Activated CD4-positive, alpha-beta T cell treated with anti-CD3 and anti-CD28 coated beads for 36 hours (primary cell): ENCODE measurements around the gene ROBO2. TPM values are rescaled to one million over a fixed set of nuclear protein-coding genes. Genes with fewer than 3 reads are reported as not detected.

ENCODE experiments used
- ATAC-seq: fragments of 200-7000 bp; cut with Tn5 transposase; one replicate; pipeline ENCODE4 v1.10.0; 2021; ENCODE audit warnings: mild to moderate bottlenecking, moderate library complexity
- CTCF ChIA-PET: fragments of 350-600 bp; sonication (Branson Sonifier 250); formaldehyde crosslinking; loops from one replicate; lab custom pipeline; 2021; ENCODE audit warnings: antibody characterized with exemption; lab: Charles Lee
- POLR2A ChIA-PET: fragments of 350-600 bp; sonication (Branson Sonifier 250); formaldehyde crosslinking; loops from one replicate; lab custom pipeline; 2021; ENCODE audit warnings: antibody characterized with exemption, inconsistent platforms; lab: Charles Lee
- DNase-seq: peaks from one replicate; pipeline ENCODE4 v3.0.0-alpha.2; 2020
- H3K27ac Mint-ChIP-seq: one replicate; pipeline ENCODE4 v1.8.0; 2021; ENCODE audit warnings: mixed read lengths
- H3K27me3 Mint-ChIP-seq: one replicate; pipeline ENCODE4 v1.8.0; 2021; ENCODE audit warnings: mixed read lengths
- H3K36me3 Mint-ChIP-seq: one replicate; pipeline ENCODE4 v1.8.0; 2021; ENCODE audit warnings: low read depth, mixed read lengths
- H3K4me1 Mint-ChIP-seq: one replicate; pipeline ENCODE4 v1.8.0; 2021; ENCODE audit warnings: mixed read lengths
- H3K4me3 Mint-ChIP-seq: one replicate; pipeline ENCODE4 v1.8.0; 2021; ENCODE audit warnings: mild to moderate bottlenecking, moderate library complexity, mixed read lengths
- H3K9me3 Mint-ChIP-seq: one replicate; pipeline ENCODE4 v1.8.0; 2021; ENCODE audit warnings: low read depth, mixed read lengths
- intact Hi-C, 2 experiments: fragments of 100-400 bp; cut with DNase I in 1 of 2; cut with micrococcal nuclease in 1 of 2; formaldehyde crosslinking; loops; one replicate each; pipeline versions ENCODE4 v1.14.2 to v1.15.1; 2022 to 2024; cut with DNase I, micrococcal nuclease
- total RNA-seq, 2 experiments: library from RNA; stranded (reverse); gene quantifications; one replicate each; pipeline ENCODE4 v1.2.3, GENCODE V29; 2021

Gene ROBO2
- total RNA-seq, 2 experiments from 2014 or later = not detected

GRCh38 chr3:77427528-77427927 lies 387.6 kb downstream of the ROBO2 start:
- ATAC-seq = no peak
- Mint-ChIP-seq H3K27me3 (no peaks in the 10 kb centered on the region), H3K9me3 (peaks cover 16% of the 10 kb centered on the region), H3K4me1 (no peaks in the 10 kb centered on the region), H3K4me3 (no peak overlapping the region), H3K36me3 (no peaks in the 10 kb centered on the region), H3K27ac (no peak overlapping the region)
- intact Hi-C loops = no loop called here
- DNase-seq = no peak
- POLR2A ChIA-PET = no interaction called here
- CTCF ChIA-PET = no interaction called here

GRCh38 chr3:77436908-77437307 lies 397.0 kb downstream of the ROBO2 start:
- no peak overlapping the region for H3K27ac Mint-ChIP-seq

GRCh38 chr3:77446084-77446483 lies 406.2 kb downstream of the ROBO2 start:
- CTCF ChIA-PET = no interaction called here
- POLR2A ChIA-PET = no interaction called here
- Mint-ChIP-seq H3K9me3 (peaks cover 3% of the 10 kb centered on the region), H3K4me3 (no peak overlapping the region), H3K4me1 (no peaks in the 10 kb centered on the region), H3K36me3 (no peaks in the 10 kb centered on the region), H3K27ac (no peak overlapping the region), H3K27me3 (no peaks in the 10 kb centered on the region)
- DNase-seq (no peak), ATAC-seq (no peak)
- intact Hi-C loops = no loop called here

More at GRCh38 chr3:77436908-77437307, 397.0 kb downstream of the ROBO2 start:
- POLR2A ChIA-PET = no interaction called here
- Mint-ChIP-seq H3K4me1 (no peaks in the 10 kb centered on the region), H3K9me3 (peaks cover 8% of the 10 kb centered on the region), H3K4me3 (no peak overlapping the region), H3K27me3 (no peaks in the 10 kb centered on the region), H3K36me3 (no peaks in the 10 kb centered on the region)
- intact Hi-C loops = no loop called here
- no peak for DNase-seq
- ATAC-seq = no peak
- CTCF ChIA-PET = interaction anchor here (1.0 kb wide), 2 partner anchors 8 to 13 kb away, joined by 3 to 4 read pairs; no protein-coding TSS in a partner anchor

- no peak overlapping the region for H3K4me3 Mint-ChIP-seq
- H3K36me3 Mint-ChIP-seq = no peaks in the 10 kb centered on the region
- ChIA-PET POLR2A (no interaction called here), CTCF (no interaction called here)
- H3K9me3 Mint-ChIP-seq = peaks cover 3% of the 10 kb centered on the region
- H3K27me3 Mint-ChIP-seq = no peaks in the 10 kb centered on the region
- H3K27ac Mint-ChIP-seq = no peak overlapping the region
- DNase-seq (no peak), ATAC-seq (no peak)
- intact Hi-C loops = no loop called here
- H3K4me1 Mint-ChIP-seq = no peaks in the 10 kb centered on the region
These were observed 406.9 kb downstream of the ROBO2 start for GRCh38 chr3:77446761-77447160.

GRCh38 chr3:77449459-77450350 lies 409.8 kb downstream of the ROBO2 start:
- intact Hi-C loops = no loop called here
- Mint-ChIP-seq H3K9me3 (peaks cover 6% of the 10 kb centered on the region), H3K36me3 (no peaks in the 10 kb centered on the region), H3K4me3 (no peak overlapping the region), H3K27me3 (no peaks in the 10 kb centered on the region), H3K27ac (no peak overlapping the region), H3K4me1 (no peaks in the 10 kb centered on the region)
- CTCF ChIA-PET = interaction anchor here (0.6 to 0.8 kb wide), 2 partner anchors 13 to 35 kb away, joined by 3 to 4 read pairs; no protein-coding TSS in a partner anchor
- POLR2A ChIA-PET = no interaction called here
- no peak for ATAC-seq
- no peak for DNase-seq

- Mint-ChIP-seq H3K4me1 (no peaks in the 10 kb centered on the region), H3K36me3 (no peaks in the 10 kb centered on the region), H3K4me3 (no peak overlapping the region), H3K27me3 (no peaks in the 10 kb centered on the region), H3K27ac (no peak overlapping the region), H3K9me3 (peaks cover 14% of the 10 kb centered on the region)
- POLR2A ChIA-PET = no interaction called here
- ATAC-seq (no peak), DNase-seq (no peak)
- intact Hi-C loops = no loop called here
- CTCF ChIA-PET = no interaction called here
These were observed 416.5 kb downstream of the ROBO2 start for GRCh38 chr3:77456431-77456830.

- DNase-seq = no peak
- Mint-ChIP-seq H3K4me1 (no peaks in the 10 kb centered on the region), H3K27me3 (no peaks in the 10 kb centered on the region), H3K4me3 (no peak overlapping the region), H3K27ac (no peak overlapping the region), H3K36me3 (no peaks in the 10 kb centered on the region), H3K9me3 (peaks cover 14% of the 10 kb centered on the region)
- ChIA-PET CTCF (interaction anchor here (0.7 kb wide), 1 partner anchor 106 kb away, joined by 3 read pairs; no protein-coding TSS in a partner anchor), POLR2A (no interaction called here)
- intact Hi-C loops = no loop called here
- ATAC-seq = no peak
These were observed 417.0 kb downstream of the ROBO2 start for GRCh38 chr3:77456906-77457305.

- Mint-ChIP-seq H3K27ac (no peak overlapping the region), H3K9me3 (peaks cover 11% of the 10 kb centered on the region), H3K36me3 (no peaks in the 10 kb centered on the region), H3K27me3 (no peaks in the 10 kb centered on the region), H3K4me3 (no peak overlapping the region), H3K4me1 (no peaks in the 10 kb centered on the region)
- ATAC-seq (no peak), DNase-seq (no peak)
- intact Hi-C loops = no loop called here
- CTCF ChIA-PET = no interaction called here
- POLR2A ChIA-PET = no interaction called here
These were observed 420.0 kb downstream of the ROBO2 start for GRCh38 chr3:77459926-77460325.

- H3K9me3 Mint-ChIP-seq = peaks cover 11% of the 10 kb centered on the region
- H3K36me3 Mint-ChIP-seq = no peaks in the 10 kb centered on the region
- intact Hi-C loops = no loop called here
- ChIA-PET POLR2A (no interaction called here), CTCF (no interaction called here)
- H3K27ac Mint-ChIP-seq = no peak overlapping the region
- H3K4me1 Mint-ChIP-seq = no peaks in the 10 kb centered on the region
- no peak for ATAC-seq
- no peak overlapping the region for H3K4me3 Mint-ChIP-seq
- no peak for DNase-seq
- no peaks in the 10 kb centered on the region for H3K27me3 Mint-ChIP-seq
These were observed 420.4 kb downstream of the ROBO2 start for GRCh38 chr3:77460326-77460725.

- ATAC-seq (no peak), DNase-seq (no peak)
- Mint-ChIP-seq H3K27ac (no peak overlapping the region), H3K9me3 (peaks cover 15% of the 10 kb centered on the region), H3K27me3 (no peaks in the 10 kb centered on the region), H3K4me1 (no peaks in the 10 kb centered on the region), H3K36me3 (no peaks in the 10 kb centered on the region), H3K4me3 (no peak overlapping the region)
- intact Hi-C loops = no loop called here
- POLR2A ChIA-PET = no interaction called here
- CTCF ChIA-PET = no interaction called here
These were observed 423.1 kb downstream of the ROBO2 start for GRCh38 chr3:77462951-77463350.

GRCh38 chr3:77464111-77464688 lies 424.3 kb downstream of the ROBO2 start:
- intact Hi-C loops = no loop called here
- H3K4me1 Mint-ChIP-seq = no peaks in the 10 kb centered on the region
- ChIA-PET CTCF (interaction anchor here (0.7 kb wide), 1 partner anchor 645 kb away, joined by 3 read pairs; no protein-coding TSS in a partner anchor), POLR2A (no interaction called here)
- H3K36me3 Mint-ChIP-seq = no peaks in the 10 kb centered on the region
- no peak overlapping the region for H3K4me3 Mint-ChIP-seq
- ATAC-seq (no peak), DNase-seq (no peak)
- H3K27ac Mint-ChIP-seq = no peak overlapping the region
- peaks cover 18% of the 10 kb centered on the region for H3K9me3 Mint-ChIP-seq
- no peaks in the 10 kb centered on the region for H3K27me3 Mint-ChIP-seq
